ENCODE measurements around the gene LRRC32.

Gene LRRC32

DNA sequence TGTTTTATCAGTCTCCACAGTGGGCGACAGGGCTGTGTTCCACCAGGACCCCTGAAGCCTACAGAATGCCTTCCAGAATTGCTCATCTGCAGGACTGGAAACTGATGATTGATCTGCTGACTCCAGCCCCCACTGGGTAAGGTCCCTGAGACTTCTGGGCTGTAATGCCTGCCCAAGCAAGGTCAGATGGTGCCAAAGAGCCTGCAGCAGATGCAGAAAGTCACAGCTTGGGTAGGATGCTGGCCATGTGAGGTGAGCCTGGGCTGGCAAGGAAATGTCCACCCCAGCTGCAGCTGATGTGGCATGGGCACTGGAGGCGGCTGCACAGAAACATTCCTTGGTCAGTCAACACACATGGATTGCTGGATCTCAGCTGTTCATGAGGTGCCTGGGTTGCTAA, 30.9 kb downstream of the LRRC32 start:
- H3K9me2 ChIP-seq (replicated peaks; ENCODE audit: low read depth, low read length) = no peaks in the 10 kb centered on the region
- no peak overlapping the region for H3K4me3 ChIP-seq (ENCODE audit: low read length, poor library complexity, severe bottlenecking)
- no peak overlapping the region for H2AFZ ChIP-seq (ENCODE audit: low read length)
- no peaks in the 10 kb centered on the region for H3K79me2 ChIP-seq (ENCODE audit: insufficient read depth, low read length)
- H3K9me3 ChIP-seq (ENCODE audit: insufficient read depth, low read depth, low read length) = no peaks in the 10 kb centered on the region
- H3K27me3 ChIP-seq (ENCODE audit: insufficient read depth, low read length, poor library complexity, severe bottlenecking) = no peaks in the 10 kb centered on the region
- H3K36me3 ChIP-seq (ENCODE audit: insufficient read depth, low read length) = no peaks in the 10 kb centered on the region
- no peak overlapping the region for H3K9ac ChIP-seq (ENCODE audit: low read depth, low read length, poor library complexity, severe bottlenecking)
- H3K4me2 ChIP-seq (ENCODE audit: low read depth, low read length, poor library complexity, severe bottlenecking) = no peak overlapping the region
- no peaks in the 10 kb centered on the region for H3K4me1 ChIP-seq (ENCODE audit: insufficient read depth, low read length, poor library complexity, severe bottlenecking)
- H4K20me1 ChIP-seq (ENCODE audit: insufficient read depth, low read length, poor library complexity, severe bottlenecking) = no peaks in the 10 kb centered on the region
- TF ChIP-seq EZH2phosphoT487 (IDR thresholded peaks at IDR 0.05; ENCODE audit: borderline replicate concordance) = no peak
- TF ChIP-seq, protein P1, sequence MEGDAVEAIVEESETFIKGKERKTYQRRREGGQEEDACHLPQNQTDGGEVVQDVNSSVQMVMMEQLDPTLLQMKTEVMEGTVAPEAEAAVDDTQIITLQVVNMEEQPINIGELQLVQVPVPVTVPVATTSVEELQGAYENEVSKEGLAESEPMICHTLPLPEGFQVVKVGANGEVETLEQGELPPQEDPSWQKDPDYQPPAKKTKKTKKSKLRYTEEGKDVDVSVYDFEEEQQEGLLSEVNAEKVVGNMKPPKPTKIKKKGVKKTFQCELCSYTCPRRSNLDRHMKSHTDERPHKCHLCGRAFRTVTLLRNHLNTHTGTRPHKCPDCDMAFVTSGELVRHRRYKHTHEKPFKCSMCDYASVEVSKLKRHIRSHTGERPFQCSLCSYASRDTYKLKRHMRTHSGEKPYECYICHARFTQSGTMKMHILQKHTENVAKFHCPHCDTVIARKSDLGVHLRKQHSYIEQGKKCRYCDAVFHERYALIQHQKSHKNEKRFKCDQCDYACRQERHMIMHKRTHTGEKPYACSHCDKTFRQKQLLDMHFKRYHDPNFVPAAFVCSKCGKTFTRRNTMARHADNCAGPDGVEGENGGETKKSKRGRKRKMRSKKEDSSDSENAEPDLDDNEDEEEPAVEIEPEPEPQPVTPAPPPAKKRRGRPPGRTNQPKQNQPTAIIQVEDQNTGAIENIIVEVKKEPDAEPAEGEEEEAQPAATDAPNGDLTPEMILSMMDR (conservative IDR thresholded peaks at IDR 0.05; ENCODE audit: low read length) = no peak
- no peaks in the 10 kb centered on the region for H3F3A ChIP-seq (ENCODE audit: low read depth)

GRCh38 chr11:76638270-76639197, 32.0 kb downstream of the LRRC32 start:
- no peaks in the 10 kb centered on the region for H3K36me3 ChIP-seq (ENCODE audit: insufficient read depth, low read length)
- no peak for TF ChIP-seq EZH2phosphoT487 (IDR thresholded peaks at IDR 0.05; ENCODE audit: borderline replicate concordance)
- TF ChIP-seq, protein P1 (conservative IDR thresholded peaks at IDR 0.05; ENCODE audit: low read length) = no peak
- no peak overlapping the region for H2AFZ ChIP-seq (ENCODE audit: low read length)
- H3K9me2 ChIP-seq (replicated peaks; ENCODE audit: low read depth, low read length) = no peaks in the 10 kb centered on the region
- H3F3A ChIP-seq (ENCODE audit: low read depth) = no peaks in the 10 kb centered on the region
- no peaks in the 10 kb centered on the region for H3K79me2 ChIP-seq (ENCODE audit: insufficient read depth, low read length)
- no peaks in the 10 kb centered on the region for H3K4me1 ChIP-seq (ENCODE audit: insufficient read depth, low read length, poor library complexity, severe bottlenecking)
- H4K20me1 ChIP-seq (ENCODE audit: insufficient read depth, low read length, poor library complexity, severe bottlenecking) = no peaks in the 10 kb centered on the region
- H3K4me2 ChIP-seq (ENCODE audit: low read depth, low read length, poor library complexity, severe bottlenecking) = no peak overlapping the region
- H3K4me3 ChIP-seq (ENCODE audit: low read length, poor library complexity, severe bottlenecking) = no peak overlapping the region
- no peaks in the 10 kb centered on the region for H3K9me3 ChIP-seq (ENCODE audit: insufficient read depth, low read depth, low read length)
- H3K9ac ChIP-seq (ENCODE audit: low read depth, low read length, poor library complexity, severe bottlenecking) = no peak overlapping the region
- H3K27me3 ChIP-seq (ENCODE audit: insufficient read depth, low read length, poor library complexity, severe bottlenecking) = no peaks in the 10 kb centered on the region

GRCh38 chr11:76637491-76638269, 32.9 kb downstream of the LRRC32 start:
- Histone ChIP-seq H3K36me3 (ENCODE audit: insufficient read depth, low read length) (no peaks in the 10 kb centered on the region), H3F3A (ENCODE audit: low read depth) (no peaks in the 10 kb centered on the region), H4K20me1 (ENCODE audit: insufficient read depth, low read length, poor library complexity, severe bottlenecking) (no peaks in the 10 kb centered on the region), H2AFZ (ENCODE audit: low read length) (no peak overlapping the region), H3K9me2 (replicated peaks; ENCODE audit: low read depth, low read length) (no peaks in the 10 kb centered on the region), H3K4me1 (ENCODE audit: insufficient read depth, low read length, poor library complexity, severe bottlenecking) (no peaks in the 10 kb centered on the region), H3K9me3 (ENCODE audit: insufficient read depth, low read depth, low read length) (no peaks in the 10 kb centered on the region), H3K4me2 (ENCODE audit: low read depth, low read length, poor library complexity, severe bottlenecking) (no peak overlapping the region), H3K27me3 (ENCODE audit: insufficient read depth, low read length, poor library complexity, severe bottlenecking) (no peaks in the 10 kb centered on the region), H3K79me2 (ENCODE audit: insufficient read depth, low read length) (no peaks in the 10 kb centered on the region), H3K4me3 (ENCODE audit: low read length, poor library complexity, severe bottlenecking) (no peak overlapping the region), H3K9ac (ENCODE audit: low read depth, low read length, poor library complexity, severe bottlenecking) (no peak overlapping the region)
- TF ChIP-seq, protein P1 (conservative IDR thresholded peaks at IDR 0.05; ENCODE audit: low read length) = no peak
- no peak for TF ChIP-seq EZH2phosphoT487 (IDR thresholded peaks at IDR 0.05; ENCODE audit: borderline replicate concordance)
